Left renal pelvis (tissue), 4 donors: ENCODE results near the gene SYPL1. TPM values are rescaled to one million over a fixed set of nuclear protein-coding genes. Genes with fewer than 3 reads are reported as not detected.

ENCODE experiments used
- DNase-seq, 4 donors: peaks; one replicate each; pipeline ENCODE4 v3.0.0-alpha.2; 2013; ENCODE audit warnings: low read depth in 4 of 4, low spot score in 3 of 4
- polyA plus RNA-seq, 4 donors: library from polyadenylated mRNA; unstranded; fragments of 120-200 nt; gene quantifications; one replicate each; pipeline ENCODE4 v1.2.1, GENCODE V29; 2013; ENCODE audit not compliant: insufficient read length in 4 of 4

The SYPL1 gene
- polyA plus RNA-seq, 4 donors, result 121 to 168 (median 138) TPM

DNA sequence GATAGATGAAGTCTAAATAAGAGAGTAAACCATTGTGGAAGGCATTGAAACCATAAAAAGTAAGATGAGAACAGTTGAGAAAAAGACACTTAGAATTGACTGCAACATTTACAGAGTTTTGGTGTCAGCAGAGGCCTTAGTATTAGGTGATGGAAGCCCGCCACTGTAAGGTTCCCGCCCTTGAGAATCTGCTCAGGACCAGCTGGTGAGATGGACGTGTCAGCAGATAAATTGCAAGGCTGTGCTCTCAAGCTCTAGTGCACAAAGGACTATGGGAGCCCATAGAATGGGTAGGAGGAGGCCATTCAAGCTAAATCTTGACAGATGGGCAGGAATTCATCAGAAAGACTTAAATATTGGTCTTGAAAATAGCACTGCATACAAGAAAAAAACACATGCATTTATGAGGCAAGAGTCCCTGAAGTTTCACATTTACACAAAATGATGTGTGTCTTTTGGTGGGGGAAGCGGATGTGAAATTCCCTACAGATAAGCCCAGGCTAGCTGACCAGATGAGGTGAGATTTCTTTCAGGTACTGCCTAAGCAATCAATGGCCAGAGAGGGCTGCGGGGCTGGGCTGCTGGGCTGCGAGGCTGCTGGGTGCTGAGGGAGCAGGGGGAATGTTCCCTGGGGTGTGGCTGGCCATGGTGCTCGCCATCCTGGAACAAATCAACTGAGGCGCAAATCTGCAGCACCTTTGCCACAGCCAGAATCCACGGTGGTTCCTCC, 42.5 kb downstream of the SYPL1 start:
- DNase-seq, result no peak

DNA sequence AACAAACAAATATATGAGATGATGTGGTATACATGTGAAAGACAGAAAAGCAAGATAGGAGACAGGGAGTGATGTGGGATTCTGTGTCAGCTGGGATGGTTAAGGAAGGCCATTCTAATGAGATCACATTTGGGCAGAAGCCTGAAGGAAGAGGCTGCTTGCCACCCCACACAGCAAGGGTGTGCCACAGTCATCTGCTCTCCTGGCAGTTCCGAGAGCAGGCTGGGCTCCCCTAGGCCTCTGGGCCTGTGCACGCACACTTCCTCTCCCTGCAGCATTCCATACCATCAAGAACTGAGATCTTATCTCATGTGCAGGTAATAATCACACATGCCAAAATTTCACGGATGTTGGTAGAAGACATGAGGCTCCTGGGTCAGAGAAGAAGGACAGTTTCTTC, 43.1 kb downstream of the SYPL1 start:
- no peak for DNase-seq

DNA sequence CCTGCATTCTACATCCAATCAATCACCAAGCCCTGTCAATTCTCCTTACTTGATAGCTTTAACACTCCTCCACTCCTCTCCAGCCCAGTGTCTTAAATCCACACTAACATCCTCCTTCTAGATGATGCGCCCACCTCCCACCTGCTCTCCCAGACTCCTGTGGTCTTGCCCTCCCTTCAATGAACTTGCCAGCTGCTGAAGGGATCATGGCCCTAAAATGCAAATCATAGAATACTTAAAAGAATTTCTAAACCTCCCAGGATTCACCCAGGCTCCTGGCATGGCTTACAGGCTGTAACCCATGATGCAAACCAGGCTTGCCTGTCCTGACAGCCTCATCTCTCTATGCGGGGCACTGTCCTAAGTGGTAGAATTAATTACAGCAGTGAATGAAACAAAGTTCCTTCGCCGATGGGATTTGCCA, 43.6 kb downstream of the SYPL1 start:
- no peak for DNase-seq

DNA sequence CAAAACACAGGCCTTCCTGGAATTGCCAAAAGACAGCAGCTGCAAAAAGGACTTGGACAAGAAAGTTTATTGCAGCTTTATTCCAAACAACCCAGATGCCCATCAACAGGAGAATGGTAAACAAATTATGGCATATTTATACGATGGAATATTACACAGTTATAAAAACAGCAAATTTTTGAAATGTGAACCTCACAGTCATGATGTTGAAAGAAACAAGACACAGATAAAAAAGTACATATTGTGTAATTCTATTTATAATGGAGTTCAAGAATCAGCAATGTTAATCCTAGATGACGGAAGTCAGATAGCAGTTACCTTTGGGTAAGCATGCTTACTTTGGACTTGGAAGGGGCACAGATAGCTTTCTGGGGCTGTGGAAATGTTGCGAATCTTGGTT, 44.4 kb downstream of the SYPL1 start:
- no peak for DNase-seq

GRCh38 chr7:106065575-106066500, 46.3 kb downstream of the SYPL1 start:
- DNase-seq, result no peak

- no peak for DNase-seq
Measured at GRCh38 chr7:106064771-106065574, 47.1 kb downstream of the SYPL1 start.

DNA sequence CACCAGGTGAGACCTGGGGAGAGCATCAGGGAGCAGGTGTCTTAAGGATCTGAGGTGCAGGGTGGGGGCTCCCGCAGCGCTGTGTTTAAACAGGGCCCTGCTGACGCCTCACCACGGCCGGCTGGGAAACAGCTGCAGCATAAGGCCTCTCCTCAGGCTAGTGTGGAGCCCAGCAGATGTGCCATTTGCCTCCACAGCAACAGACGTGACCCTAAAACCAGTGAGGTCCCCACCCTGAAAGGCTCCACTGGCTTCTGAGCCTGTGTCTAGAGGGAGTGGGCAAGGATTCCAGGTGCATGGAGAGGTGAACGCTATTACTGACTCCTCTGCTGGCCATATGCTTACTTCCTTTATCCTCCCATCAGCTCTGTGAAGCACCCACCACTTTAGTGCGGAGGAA, 47.8 kb downstream of the SYPL1 start:
- DNase-seq, result no peak

DNA sequence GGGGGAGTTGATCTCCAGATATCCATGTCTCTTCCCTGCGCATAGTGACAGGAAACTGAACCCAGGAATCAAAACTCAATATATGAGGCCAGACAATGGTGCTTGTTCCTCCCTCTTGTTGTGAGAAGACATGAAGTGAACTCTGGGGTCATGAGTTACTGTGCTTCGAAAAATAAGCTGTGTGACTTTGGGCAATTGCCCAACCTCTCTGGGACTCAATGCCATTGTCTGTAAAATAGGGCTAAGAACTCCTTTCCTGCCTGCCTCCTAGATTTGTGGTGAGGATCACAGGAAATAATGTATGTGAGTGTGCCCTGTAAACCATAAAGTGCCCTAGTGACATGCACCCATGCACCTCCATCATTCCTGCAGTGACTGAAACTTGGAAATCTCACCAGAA, 48.4 kb downstream of the SYPL1 start:
- no peak for DNase-seq

DNA sequence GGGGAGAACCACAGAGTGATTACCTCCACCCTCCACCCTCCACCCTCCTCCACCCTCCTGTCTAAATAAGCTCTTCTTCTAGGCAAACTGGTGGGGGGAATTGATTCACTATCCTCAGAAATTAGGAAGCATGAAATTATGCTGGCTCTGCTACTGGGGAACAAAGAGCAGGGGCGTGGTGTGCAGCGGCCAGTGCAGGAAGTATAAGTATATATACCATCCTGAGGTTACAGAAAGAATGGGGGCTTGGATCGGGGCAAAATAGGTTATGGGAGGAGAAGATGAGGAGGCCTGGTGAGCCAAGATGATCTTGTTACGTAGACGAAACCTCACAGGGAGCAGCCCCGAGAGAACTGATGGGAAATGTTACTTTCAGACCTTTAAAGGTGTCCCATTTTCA, 49.1 kb downstream of the SYPL1 start:
- DNase-seq, result no peak

GRCh38 chr7:106062521-106062931, 49.6 kb downstream of the SYPL1 start:
- no peak for DNase-seq

DNA sequence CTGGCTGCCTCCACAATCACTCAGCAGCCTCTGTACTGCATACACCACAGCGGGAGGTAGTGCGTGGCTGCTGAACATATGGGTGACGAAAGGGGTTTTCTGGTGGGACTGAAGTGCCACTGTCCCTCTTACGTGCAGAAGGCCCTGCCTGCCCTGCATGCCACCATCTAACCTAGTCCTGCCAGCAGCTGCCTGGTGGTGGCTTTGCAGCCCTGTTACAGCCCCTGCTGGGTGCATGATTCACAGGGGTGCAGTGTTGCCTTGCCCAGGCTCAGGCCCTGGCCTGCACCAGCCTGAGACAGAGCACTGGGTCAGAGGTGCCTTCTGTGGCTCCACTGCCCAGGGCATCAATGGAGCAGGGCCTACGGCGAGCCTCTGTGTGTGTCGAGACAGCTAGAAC, 50.1 kb downstream of the SYPL1 start:
- DNase-seq, result no peak

GRCh38 chr7:106061301-106061979, 50.7 kb downstream of the SYPL1 start:
- no peak for DNase-seq

- DNase-seq, result no peak
Measured at GRCh38 chr7:106060394-106060920, 51.7 kb downstream of the SYPL1 start.

- no peak for DNase-seq
Measured at GRCh38 chr7:106059556-106059955, 52.6 kb downstream of the SYPL1 start.

- no peak for DNase-seq
Measured at GRCh38 chr7:106058928-106059324, 53.2 kb downstream of the SYPL1 start.

GRCh38 chr7:106057962-106058927, 53.9 kb downstream of the SYPL1 start:
- DNase-seq, result no peak

DNA sequence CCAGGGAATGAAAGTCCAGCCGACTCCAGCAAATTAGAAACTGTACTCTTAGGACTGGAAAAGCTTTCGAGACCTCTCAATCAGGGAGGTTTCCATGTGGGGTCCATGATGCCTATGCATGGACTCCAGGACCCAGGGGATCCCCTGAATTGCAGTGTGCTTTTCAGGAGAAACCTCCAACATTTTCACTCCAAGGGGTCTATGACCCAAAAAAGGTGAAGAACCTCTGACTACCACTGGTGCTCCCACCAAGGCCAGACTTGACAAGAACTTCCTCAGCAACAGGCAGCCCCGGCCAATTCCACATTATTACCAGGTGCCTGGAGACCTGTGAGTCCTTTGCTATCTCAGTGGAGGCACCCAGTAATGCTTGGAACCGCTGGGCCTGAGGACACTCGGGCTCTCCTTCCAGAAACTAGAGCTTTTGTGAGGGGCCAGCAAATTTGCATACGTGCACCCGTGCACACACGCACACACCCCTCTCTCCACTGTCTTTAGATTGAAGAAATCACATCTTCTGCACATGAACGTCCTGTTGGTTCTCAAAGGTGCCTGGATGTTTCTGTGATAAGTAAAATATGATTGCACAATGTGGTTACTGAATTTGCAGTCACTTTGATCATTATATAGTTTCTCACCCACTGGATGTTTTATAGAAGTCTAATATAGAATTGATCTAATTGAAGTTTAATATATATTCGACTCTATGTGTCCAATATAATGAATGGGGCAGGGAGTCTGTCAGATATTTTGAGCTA, 54.7 kb downstream of the SYPL1 start:
- no peak for DNase-seq

DNA sequence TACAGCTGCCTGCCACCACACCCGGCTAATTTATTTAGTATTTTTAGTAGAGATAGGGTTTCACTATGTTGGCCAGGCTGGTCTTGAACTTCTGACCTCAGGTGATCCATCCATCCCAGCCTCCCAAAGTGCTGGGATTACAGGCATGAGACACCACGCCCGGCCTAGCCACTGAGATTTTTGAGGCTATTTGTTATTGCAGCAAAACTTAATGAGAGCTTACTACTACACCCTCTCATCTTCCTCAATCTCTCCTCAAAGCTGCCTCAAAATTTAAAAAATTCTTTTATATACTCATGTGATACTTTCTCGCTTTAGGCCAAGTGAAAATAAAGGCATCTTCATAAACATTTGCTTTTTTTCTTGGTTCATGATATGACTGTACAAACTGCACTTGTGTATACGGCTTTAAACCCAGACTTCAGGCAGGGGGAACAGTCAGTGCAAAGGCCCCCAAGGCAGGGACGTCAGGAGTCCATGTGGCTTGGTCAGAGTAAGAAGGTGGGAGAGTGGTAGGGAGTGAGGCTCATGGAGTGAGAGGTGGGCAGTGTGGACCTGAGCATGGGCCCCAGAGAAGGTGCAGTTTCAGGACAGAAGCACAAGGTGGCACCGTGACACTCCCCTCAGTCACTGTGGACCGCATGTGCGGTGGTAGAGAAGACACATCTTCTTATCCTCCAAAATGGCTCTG, 55.5 kb downstream of the SYPL1 start:
- no peak for DNase-seq
